ENCODE measurements around the gene ADAMTS1.

ADAMTS1 gene

DNA sequence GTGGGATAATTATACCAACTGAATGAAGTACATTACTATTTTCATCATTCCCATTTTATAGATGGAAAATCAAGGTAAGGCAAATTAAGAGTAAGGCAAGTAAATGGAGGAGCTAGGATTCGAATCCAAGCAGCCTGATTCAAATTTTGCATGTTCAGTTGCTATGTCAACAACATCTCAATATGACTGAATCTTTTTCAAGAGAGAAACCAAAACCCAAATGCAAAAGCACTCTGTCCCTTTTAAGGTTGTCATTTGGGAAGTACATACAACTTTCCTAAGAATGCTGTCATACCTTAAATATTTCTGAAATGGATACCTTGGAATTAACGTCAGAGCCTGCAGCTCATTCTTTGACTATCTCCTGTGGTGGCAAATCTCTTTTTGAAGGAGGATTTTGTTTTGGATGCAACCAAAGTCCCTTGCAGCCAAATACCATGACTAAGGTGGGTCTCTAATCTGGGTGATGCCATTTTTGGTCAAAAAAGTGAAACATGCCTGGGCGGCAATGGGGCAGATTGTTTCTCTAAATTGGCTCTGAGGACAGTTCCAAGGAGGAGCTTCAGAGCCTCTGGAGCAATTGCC, 25.4 kb downstream of the ADAMTS1 start:
- H3K4me3 ChIP-seq = no peak overlapping the region
- H3K27ac ChIP-seq = no peak overlapping the region

DNA sequence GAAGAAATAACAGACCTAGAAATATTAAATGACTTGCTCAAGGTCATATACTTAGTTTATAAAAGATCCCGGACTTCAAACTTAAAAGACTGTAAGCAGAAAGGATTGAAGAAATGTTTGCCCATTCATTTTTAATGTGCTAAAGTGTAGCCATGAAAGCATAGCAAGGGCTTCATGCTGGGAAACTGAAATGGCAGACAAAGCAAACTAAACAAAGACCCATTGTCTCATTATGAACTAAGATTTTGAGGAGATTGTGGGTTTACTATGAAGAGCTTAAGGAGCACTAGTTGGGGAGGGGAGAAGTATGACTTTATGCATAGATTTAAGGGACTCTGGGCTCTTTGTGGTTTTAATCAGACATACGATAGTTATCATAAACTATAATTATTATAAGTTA, 26.3 kb downstream of the ADAMTS1 start:
- H3K27ac ChIP-seq = no peak overlapping the region
- H3K4me3 ChIP-seq = no peak overlapping the region

DNA sequence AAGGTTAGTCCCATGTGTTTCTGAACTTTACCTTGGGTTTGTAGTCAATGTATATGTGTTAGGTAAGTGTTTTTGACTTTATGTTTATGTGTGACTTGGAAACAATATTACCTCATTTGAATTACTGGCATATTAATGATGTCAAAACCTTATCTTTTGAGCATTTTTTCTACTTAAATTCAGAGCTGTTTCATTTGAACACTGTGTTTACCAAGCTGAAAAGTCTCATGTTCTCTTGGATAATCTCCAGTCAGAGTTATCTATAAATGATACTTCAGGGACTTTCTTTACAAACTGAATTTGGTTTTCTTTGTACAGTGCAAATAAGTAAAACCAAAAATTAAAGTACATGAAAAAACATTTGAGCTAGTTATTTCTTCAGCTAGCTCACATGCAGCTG, 30.0 kb downstream of the ADAMTS1 start:
- no peak overlapping the region for H3K27ac ChIP-seq
- no peak overlapping the region for H3K4me3 ChIP-seq

DNA sequence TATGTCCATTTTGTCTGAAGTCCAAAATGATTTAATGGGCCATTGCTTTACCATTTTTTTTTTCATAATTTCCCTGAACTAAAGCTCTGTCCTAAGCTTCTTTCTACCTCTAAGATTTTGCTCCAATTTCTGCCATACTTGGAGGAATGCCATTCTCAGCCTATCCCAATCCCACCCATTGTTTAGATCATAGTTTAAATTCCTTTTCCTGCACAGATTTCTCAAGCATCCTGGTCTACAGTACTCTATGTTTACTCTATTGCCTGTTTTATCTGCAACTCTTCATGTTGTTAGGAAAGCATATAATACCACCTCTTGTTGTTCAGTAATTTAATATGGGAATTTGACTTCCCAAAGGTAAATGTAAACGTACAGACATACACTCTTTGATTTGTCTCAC, 30.8 kb downstream of the ADAMTS1 start:
- Histone ChIP-seq H3K27ac (no peak overlapping the region), H3K4me3 (no peak overlapping the region)

DNA sequence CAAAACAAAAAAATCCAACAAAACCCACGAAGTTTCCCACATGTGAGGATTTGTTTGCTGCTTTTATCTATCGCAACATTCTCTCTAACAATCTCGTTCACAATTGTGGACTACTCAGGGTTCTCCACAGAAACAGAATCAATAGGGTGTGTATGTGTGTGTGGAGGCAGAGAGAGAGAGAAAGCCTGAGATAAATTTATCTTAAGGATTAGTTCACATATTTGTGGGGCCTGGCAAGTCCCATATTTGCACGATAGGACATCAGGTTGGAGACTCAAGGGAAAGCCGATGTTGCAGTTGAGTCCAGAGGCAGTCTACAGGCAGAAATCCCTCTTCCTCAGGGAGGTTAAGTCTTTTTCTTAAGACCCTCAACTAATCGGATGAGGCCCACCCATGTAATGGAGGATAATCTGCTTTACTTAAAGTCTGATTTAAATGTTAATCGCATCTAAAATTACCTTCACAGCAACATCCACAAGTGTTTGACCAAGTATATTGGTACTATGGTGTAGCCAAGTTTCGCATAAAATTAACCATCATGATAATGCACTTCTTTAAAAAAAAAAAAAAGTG, 31.7 kb downstream of the ADAMTS1 start:
- Histone ChIP-seq H3K27ac (no peak overlapping the region), H3K4me3 (no peak overlapping the region)

DNA sequence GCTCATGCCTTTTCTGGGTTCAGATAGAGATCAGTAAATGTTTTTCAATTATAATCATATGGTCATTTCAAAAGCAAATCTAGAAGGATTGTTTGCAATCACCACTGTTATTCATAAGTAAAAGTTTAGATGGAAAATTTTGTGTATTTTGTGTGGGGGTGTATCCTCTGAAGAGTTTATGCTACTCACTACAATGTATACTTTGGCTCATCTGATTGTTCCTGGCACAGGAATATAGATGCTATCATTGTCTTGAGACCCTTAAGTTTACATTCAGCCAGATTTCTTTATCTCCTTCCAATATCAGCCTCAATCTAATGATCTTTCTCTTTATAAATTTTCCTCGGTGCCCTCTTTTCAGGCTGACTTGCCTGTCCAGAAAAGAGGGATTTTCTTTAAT, 33.0 kb downstream of the ADAMTS1 start:
- Histone ChIP-seq H3K4me3 (no peak overlapping the region), H3K27ac (no peak overlapping the region)

DNA sequence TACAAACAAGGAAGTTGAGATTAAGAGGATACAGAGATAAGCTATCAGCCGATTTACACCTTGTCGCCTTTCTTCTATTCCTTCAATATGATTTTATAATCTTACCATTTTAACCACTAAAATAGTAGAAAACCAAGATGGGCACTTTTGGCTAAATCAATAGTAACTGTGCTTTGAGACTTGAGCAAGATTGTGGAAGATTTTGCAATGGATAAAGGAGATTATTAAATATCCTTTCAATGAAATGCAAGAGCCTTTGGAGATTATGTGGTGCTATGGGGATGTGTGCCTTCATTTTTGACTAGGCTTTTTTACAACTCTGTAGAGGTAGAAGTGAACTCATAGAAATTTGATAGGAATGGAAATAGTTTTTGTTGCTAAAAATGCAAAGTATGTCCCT, 33.7 kb downstream of the ADAMTS1 start:
- H3K4me3 ChIP-seq = no peak overlapping the region
- no peak overlapping the region for H3K27ac ChIP-seq

DNA sequence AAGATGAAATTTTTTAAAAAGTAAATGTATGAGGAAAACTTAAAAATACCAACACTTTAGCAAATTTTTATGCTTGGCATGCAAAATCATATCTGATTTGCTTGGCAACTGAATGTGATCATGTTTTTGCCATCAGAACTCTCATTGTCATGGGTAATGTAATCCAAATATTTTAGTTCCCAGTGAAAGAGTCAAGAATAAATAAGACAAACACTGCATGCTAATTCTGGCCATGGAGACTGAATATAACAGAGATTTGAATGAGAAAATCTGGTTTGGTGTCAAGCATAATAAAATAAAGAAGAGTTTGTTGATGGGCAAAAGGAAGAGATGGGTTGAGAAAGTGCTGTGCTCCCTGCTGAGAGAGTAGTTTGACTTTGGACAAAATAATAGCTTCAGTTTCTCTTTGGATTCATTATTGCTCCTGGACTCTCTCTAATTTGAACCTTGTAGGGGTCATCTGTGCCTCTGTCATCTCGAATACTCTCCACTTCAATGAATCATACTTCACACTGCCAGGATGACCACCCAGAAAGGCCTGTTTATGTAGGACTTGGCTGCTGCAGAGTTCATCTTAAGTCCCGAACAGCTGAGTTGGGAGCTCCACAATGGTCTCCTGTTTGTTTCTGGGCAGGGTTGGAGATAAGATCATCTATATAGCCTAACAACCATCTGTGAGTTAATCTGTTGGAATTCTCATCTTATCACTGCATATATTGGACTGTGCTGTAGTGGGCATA, 34.4 kb downstream of the ADAMTS1 start:
- H3K4me3 ChIP-seq = no peak overlapping the region
- H3K27ac ChIP-seq = no peak overlapping the region

DNA sequence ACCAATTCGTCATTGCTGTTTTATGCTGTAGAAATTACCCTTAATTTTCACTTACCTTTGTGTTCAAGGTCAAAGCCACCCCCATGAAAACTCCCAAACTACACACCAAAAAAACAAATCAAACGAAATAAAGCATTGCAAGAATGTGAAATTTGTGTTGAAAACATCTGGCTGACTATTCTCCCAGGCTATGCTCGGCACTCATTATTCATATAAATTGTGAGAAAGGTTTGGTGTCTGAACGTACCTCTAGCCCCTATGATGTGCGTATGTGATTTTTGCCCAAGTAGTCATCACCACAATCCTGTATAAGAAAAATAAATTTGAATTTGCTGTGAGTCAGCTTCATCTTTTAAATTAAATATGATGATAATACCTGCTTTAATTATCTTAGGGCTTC, 34.9 kb downstream of the ADAMTS1 start:
- H3K27ac ChIP-seq = no peak overlapping the region
- no peak overlapping the region for H3K4me3 ChIP-seq

DNA sequence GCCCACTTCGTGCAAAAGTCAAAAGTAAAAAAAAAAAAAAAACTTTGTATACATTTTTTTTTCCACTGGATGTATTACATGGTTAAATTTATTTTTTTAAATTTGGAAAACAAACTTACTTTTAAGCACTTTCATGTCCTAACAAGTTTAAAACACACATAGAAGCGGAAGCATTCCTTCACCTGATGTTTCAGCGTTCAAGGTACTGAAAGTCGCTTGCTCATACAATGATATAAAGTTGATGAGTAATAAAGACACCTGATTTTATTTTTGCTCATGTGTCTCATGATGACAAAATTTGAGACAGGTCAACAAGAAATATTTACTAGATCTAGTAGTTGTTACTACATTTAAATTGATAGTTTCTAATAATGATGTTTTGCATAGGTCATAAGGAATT, 35.5 kb downstream of the ADAMTS1 start:
- H3K4me3 ChIP-seq = no peak overlapping the region
- H3K27ac ChIP-seq = no peak overlapping the region

DNA sequence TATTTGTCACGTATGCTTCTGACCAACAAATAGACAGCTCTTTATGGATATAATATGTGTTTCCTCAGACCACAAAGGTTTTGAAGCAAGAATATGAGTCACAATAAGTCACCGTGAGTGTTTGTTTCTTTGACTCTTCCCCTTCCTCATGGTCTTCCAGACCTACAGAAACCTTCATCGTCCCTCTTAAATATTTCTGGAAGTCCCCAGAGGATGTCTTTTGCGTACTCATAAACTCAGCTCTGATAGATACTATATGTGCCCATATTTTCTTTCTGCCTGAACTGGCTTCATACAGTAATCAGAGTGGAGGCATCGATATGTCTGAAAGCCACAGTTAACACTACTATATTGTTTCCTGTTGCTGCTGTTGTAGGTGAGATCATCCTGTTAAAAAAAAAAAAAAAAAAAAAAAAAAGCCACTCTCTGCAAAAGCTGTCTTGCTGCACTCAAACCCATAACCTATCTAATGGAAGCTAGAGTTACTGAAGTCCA, 38.4 kb downstream of the ADAMTS1 start:
- Histone ChIP-seq H3K4me3 (no peak overlapping the region), H3K27ac (no peak overlapping the region)

DNA sequence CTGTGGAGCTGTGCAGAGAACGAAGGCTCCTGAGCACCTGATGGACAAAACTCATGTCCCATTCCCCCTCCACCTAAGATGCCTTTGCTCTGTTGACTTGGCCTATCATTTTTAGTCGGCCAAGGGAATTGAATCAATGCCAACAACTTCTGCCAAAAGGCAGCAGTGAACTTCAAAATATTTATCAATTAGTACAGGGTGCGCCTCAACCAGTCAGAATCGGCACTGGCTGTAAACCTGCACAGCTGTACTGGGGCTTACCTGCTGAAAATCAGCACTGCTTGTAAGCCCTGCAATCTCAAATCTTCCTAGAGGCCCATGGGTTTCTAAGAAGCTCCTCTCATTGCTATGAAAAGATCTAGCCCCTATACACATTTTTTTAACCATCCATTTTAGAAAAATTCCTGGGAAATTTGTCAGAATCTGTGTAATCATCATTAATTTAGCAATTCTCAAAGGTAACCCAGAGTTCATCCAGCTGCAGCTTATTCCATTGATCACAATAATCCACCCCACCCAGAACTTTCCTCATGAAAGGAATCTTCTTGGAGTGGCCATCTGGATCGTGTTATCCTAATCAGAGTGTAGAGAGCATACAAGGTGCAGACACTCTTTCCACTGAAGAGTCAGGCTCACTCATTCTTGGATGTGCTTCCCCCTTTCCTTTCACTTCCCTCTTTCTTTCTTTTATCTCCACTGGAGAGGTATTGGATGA, 40.2 kb downstream of the ADAMTS1 start:
- H3K4me3 ChIP-seq = no peak overlapping the region
- no peak overlapping the region for H3K27ac ChIP-seq

DNA sequence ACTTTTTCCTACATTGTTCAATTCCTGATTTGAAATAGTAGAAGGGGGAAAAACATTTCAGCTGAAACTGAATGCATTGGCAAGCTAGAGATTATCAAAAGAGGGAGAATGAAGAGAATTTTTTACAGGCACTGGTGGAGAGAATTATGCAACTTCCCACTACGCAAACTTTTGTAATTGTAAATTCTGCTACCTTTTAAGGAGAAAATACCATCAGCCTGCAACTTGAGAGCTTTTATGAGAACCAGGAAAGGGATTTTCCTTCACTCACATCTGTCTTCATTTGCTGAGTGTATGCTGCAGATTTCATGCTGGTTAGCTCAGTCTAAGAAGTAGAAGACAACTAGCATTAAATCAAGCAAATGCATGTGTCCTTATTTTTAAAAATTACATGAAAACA, 43.7 kb downstream of the ADAMTS1 start:
- Histone ChIP-seq H3K27ac (peak overlapping the region in 10 of 21 experiments; percentile 8 to 52 (median 44)), H3K4me3 (no peak overlapping the region)

DNA sequence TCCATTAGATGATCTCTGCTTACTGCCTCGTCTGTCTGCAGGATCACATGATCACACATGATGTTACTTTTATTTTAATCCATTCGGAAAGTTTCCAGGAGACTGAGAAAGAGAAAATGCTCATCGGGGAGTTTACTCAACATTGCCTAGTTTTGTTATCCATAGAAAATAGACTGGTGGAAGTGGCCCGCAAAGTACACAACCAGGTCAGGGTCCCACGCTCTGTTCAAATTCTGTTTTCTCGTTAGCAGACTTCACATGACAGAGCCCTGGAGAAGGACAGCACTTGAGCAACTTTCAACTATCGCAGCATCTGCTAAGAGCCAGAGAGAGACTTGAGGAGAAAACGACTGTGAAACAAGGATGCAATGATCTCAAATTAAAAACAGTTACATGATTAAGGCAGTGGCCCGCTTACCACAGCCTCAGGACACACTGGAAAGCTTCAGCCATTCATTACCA, 44.2 kb downstream of the ADAMTS1 start:
- Histone ChIP-seq H3K4me3 (no peak overlapping the region), H3K27ac (peak overlapping the region in 12 of 21 experiments; percentile 3 to 52 (median 37))

DNA sequence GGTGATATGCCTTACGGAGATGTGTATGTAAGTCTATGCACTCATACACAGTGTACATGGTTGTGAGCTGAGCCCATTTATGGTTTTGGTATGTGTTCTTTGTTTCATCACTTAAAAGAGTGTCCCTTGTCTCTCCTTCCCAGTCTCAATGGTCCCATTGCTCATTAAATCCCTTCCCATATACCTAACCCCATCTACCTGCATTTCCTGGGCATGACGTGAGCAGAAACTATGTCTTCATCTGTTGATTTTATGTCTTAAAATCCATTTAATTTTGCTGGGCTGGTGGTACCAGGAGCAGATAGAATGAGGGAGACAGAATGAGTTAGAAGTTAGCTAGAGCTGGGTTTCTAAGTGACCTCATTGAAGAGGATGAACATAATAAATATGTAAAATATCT, 44.8 kb downstream of the ADAMTS1 start:
- Histone ChIP-seq H3K27ac (peak overlapping the region in 9 of 21 experiments; percentile 3 to 52 (median 39)), H3K4me3 (no peak overlapping the region)

DNA sequence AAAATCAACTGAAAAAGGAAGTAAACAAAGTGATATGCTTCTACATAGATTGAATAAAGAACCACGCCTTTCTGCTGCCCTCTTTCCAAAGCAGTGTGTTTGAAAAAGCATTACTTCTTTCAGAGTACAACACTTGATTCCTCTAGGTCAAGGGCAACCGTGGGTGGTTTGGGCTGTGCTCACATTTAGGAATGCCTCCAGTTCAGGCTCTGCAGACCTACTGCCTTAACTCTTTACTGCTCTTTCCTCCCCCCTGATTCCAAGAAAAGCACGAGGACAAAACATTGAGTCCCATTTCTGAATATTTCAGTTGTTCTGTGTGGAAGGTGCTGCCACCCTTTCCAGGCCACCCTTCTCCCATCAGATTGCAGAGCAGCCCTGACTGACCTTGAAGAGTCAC, 45.2 kb downstream of the ADAMTS1 start:
- H3K27ac ChIP-seq = peak overlapping the region in 3 of 21 experiments; percentile 33 to 52 (median 43)
- no peak overlapping the region for H3K4me3 ChIP-seq

DNA sequence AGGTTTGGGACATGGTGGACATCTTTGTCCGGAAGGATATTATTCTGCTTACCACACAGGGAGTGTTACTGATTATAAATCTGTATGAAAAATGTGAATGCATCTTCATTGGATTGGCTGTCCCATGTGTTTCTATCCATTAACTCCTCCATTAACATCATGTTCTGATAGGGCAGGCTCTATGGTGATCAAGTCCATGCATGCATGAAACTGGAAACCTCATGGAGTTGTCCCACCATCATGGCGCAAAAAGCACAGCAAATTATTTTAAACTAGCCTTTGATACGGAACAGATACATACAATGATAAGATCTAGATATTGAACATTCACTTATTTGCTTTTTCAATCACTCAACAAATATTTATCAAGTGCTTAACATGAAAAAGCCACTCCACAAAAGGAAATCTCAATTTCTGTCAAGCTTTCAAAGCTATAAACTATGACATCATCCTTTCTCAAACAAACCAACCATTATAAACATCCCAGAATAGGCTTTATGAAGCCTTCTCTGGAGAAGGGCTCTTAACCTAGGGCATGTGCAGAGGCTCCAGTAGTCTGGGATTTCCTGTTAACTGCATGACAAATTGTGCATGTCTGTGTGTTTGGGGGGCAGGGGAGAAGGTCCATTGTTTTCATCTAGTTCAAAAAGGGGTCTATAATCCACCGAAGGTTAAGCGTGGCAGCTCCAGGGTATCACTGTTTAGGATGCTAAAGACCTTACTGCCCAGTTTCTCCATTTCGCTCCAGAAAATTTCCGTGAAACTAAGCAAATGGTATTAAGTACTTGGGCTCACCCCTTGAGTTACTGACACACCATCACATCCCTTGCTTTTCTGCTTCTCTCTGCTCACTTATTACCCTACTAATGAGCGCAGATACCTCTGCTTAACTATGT, 46.1 kb downstream of the ADAMTS1 start:
- no peak overlapping the region for H3K27ac ChIP-seq
- H3K4me3 ChIP-seq = no peak overlapping the region

DNA sequence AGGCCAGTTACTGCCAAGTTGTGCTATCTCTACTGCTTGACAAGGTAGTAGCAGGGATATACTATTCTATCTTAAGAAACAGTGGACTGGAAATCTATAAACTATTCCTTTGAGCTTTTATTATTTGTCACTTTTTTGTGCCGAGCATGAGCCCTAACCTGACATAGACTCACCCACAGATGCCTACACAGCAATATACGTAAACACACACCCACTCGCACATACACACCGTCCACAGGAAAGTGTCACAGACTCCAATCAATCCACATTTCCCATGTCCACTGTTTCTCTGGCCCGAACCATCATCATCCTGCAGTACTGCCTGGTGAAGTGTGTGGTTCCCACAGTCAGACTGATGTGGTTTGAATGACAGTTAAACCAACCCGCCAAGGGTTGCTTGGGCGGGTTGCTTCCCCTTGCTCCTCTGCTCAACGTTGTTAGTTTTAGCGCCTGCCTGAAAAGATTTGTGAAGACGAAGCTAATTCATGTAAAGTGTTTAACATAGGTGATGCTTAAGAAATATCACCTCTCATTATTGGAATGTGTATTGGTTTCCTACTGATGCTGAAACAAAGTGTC, 47.2 kb downstream of the ADAMTS1 start:
- H3K27ac ChIP-seq = no peak overlapping the region
- no peak overlapping the region for H3K4me3 ChIP-seq

DNA sequence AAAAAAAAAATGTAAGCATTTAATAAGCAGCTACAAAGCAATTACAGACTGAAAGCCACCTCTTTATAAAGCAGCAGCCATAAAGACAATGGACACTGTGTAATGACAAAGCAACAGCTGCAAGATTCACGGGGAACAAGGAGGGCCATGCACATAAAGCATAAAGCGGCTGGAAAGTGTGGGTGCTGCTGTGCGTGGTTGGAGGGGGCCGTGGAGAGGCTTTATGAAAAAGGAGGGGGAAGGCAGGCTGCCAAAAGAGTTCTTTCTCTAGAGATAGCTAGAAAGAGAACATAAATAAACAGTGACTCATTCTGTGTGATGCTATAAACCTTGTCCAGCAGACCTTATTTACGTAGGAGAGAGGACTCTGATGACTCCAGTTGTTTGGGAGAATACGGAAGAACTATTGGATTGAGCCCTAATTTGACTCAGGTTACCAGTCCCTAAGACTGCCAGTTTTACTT, 49.3 kb downstream of the ADAMTS1 start:
- Histone ChIP-seq H3K4me3 (no peak overlapping the region), H3K27ac (no peak overlapping the region)
